ENCODE data around the gene MANSC1. TPM values are rescaled to one million over a fixed set of nuclear protein-coding genes. Genes with fewer than 3 reads are reported as not detected.

MANSC1 gene
- total RNA-seq, 1 donor = 10.9 TPM

GRCh38 chr12:12301122-12301521 is 48.9 kb downstream of the MANSC1 start:
- no peak for TF ChIP-seq CTCF (IDR thresholded peaks at IDR 0.05; ENCODE audit: insufficient read depth, low read length)
- DNase-seq (ENCODE audit: low read depth) = no peak
- no peak overlapping the region for H3K4me3 ChIP-seq (ENCODE audit: low read depth, low read length)

GRCh38 chr12:12297201-12297830 is 52.7 kb downstream of the MANSC1 start:
- no peak for DNase-seq (ENCODE audit: low read depth)
- H3K4me3 ChIP-seq (ENCODE audit: low read depth, low read length) = no peak overlapping the region
- TF ChIP-seq CTCF (IDR thresholded peaks at IDR 0.05; ENCODE audit: insufficient read depth, low read length) = no peak

- DNase-seq (ENCODE audit: low read depth) = peak; percentile 64
- no peak overlapping the region for H3K4me3 ChIP-seq (ENCODE audit: low read depth, low read length)
Measured at GRCh38 chr12:12294215-12295005, 55.6 kb downstream of the MANSC1 start.

GRCh38 chr12:12290206-12290605 is 59.8 kb downstream of the MANSC1 start:
- DNase-seq (ENCODE audit: low read depth) = no peak
- no peak for TF ChIP-seq CTCF (IDR thresholded peaks at IDR 0.05; ENCODE audit: insufficient read depth, low read length)

More at GRCh38 chr12:12294215-12295005, 55.6 kb downstream of the MANSC1 start:
- TF ChIP-seq CTCF (IDR thresholded peaks at IDR 0.05; ENCODE audit: insufficient read depth, low read length) = no peak

GRCh38 chr12:12286441-12286840 is 63.6 kb downstream of the MANSC1 start:
- no peak for TF ChIP-seq CTCF (IDR thresholded peaks at IDR 0.05; ENCODE audit: insufficient read depth, low read length)
- no peak for DNase-seq (ENCODE audit: low read depth)
- no peak overlapping the region for H3K4me3 ChIP-seq (ENCODE audit: low read depth, low read length)

More at GRCh38 chr12:12290206-12290605, 59.8 kb downstream of the MANSC1 start:
- no peak overlapping the region for H3K4me3 ChIP-seq (ENCODE audit: low read depth, low read length)

GRCh38 chr12:12282761-12283425 is 67.1 kb downstream of the MANSC1 start:
- TF ChIP-seq CTCF (IDR thresholded peaks at IDR 0.05; ENCODE audit: insufficient read depth, low read length) = no peak
- DNase-seq (ENCODE audit: low read depth) = peak; percentile 91
- no peak overlapping the region for H3K4me3 ChIP-seq (ENCODE audit: low read depth, low read length)
